Hepatocyte (in vitro differentiated cells): ENCODE results near the gene CTNNA3.

Experiments
- EZH2 ChIP-seq: fragments of 200-600 bp; sonication (generic); IDR thresholded peaks from 2 replicates; pipeline ENCODE4 v1.6.1; 2016; ENCODE audit warnings: antibody characterized with exemption, mild to moderate bottlenecking, borderline replicate concordance
- TF ChIP-seq, protein P1 (sequence below): fragments of 200-600 bp; sonication (generic); IDR thresholded peaks from 2 replicates; pipeline ENCODE4 v1.5.1; 2016; ENCODE audit warnings: antibody characterized with exemption, mild to moderate bottlenecking; ENCODE audit not compliant: poor library complexity

DNA sequence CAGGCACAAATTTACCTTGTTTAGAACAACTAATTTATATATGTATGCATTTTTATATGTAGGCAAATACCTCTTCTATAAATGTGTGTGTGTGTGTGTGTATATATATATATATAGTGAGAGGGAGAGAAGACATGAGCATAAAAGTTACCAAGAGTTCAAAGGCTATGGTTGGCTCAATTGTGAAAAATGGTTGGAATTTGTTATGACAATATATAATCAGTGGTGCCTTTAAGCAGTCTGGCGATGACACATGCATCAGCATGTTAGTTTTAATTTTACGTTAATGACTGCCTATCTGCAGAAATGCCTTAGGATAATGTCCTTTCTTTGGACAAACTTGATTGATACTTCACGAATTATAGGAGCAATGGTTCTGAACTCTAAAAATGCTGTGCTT is 1750.9 kb downstream of the CTNNA3 start:
- TF ChIP-seq, protein P1, sequence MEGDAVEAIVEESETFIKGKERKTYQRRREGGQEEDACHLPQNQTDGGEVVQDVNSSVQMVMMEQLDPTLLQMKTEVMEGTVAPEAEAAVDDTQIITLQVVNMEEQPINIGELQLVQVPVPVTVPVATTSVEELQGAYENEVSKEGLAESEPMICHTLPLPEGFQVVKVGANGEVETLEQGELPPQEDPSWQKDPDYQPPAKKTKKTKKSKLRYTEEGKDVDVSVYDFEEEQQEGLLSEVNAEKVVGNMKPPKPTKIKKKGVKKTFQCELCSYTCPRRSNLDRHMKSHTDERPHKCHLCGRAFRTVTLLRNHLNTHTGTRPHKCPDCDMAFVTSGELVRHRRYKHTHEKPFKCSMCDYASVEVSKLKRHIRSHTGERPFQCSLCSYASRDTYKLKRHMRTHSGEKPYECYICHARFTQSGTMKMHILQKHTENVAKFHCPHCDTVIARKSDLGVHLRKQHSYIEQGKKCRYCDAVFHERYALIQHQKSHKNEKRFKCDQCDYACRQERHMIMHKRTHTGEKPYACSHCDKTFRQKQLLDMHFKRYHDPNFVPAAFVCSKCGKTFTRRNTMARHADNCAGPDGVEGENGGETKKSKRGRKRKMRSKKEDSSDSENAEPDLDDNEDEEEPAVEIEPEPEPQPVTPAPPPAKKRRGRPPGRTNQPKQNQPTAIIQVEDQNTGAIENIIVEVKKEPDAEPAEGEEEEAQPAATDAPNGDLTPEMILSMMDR, result no peak
- TF ChIP-seq EZH2, result no peak
